Suprapubic skin (tissue), 4 donors: Measurements from ENCODE around the gene GFPT1.

ENCODE experiments used
- CTCF ChIP-seq, 2 donors: fragments of 200-600 bp in 1 of 2; fragments of 450-650 bp in 1 of 2; sonication (generic) in 1 of 2; IDR thresholded peaks; one replicate each; pipeline ENCODE4 v1.5.1; 2016 to 2019; ENCODE audit warnings: antibody characterized with exemption in 2 of 2, mild to moderate bottlenecking in 1 of 2, moderate library complexity in 1 of 2
- EP300 ChIP-seq: sonication (generic); formaldehyde crosslinking; IDR thresholded peaks from one replicate; pipeline ENCODE4 v1.6.1; 2017; ENCODE audit warnings: antibody characterized with exemption
- POLR2A ChIP-seq, 2 donors: fragments of 450-650 bp; IDR thresholded peaks; one replicate each; pipeline ENCODE4 v1.6.1; 2017; ENCODE audit warnings: antibody characterized with exemption in 2 of 2, mild to moderate bottlenecking in 2 of 2, moderate library complexity in 2 of 2
- POLR2AphosphoS5 ChIP-seq, 3 donors: sonication (generic); formaldehyde crosslinking; IDR thresholded peaks; one replicate each; pipeline ENCODE4 v1.6.1; 2017; ENCODE audit warnings: antibody characterized with exemption in 3 of 3

- TF ChIP-seq CTCF (IDR thresholded peaks at IDR 0.05) (no peak), POLR2A (IDR thresholded peaks at IDR 0.05) (no peak), EP300 (no peak), POLR2AphosphoS5 (IDR thresholded peaks at IDR 0.05) (no peak)
These were observed 42.0 kb upstream of the GFPT1 start for GRCh38 chr2:69428981-69429380.
